D721Med (cell line): ENCODE data around the gene GTF2F2.

ENCODE experiments used
- DNase-seq: peaks from one replicate; pipeline ENCODE4 v3.0.0; 2011; ENCODE audit warnings: low spot score; ENCODE audit not compliant: insufficient read length
- FAIRE-seq: peaks from 2 replicates; lab custom pipeline; 2011; peaks lifted over from hg19 to GRCh38; lab: Jason Lieb, UNC
- CTCF ChIP-seq: IDR thresholded peaks from 2 replicates; pipeline ENCODE4 v1.5.1; 2012; ENCODE audit warnings: mild to moderate bottlenecking, control low read depth; ENCODE audit not compliant: insufficient read depth; ENCODE audit errors: missing control alignments

Gene GTF2F2

GRCh38 chr13:45199711-45200110 lies 79.4 kb downstream of the GTF2F2 start:
- DNase-seq (no peak), FAIRE-seq (no peak)
- no peak for TF ChIP-seq CTCF

GRCh38 chr13:45200701-45201232 lies 80.5 kb downstream of the GTF2F2 start, which contains the start of gene KCTD4:
Gene KCTD4 (minus strand): TSS chr13:45201045. CDS start chr13:45194567, 6,478 bp downstream.
- FAIRE-seq: no peak
- no peak for DNase-seq
- TF ChIP-seq CTCF: no peak

GRCh38 chr13:45205124-45205523 lies 84.8 kb downstream of the GTF2F2 start:
- FAIRE-seq: no peak

GRCh38 chr13:45206340-45206739 lies 86.0 kb downstream of the GTF2F2 start:
- no peak for FAIRE-seq
- TF ChIP-seq CTCF: no peak
- DNase-seq: no peak

More at GRCh38 chr13:45205124-45205523, 84.8 kb downstream of the GTF2F2 start:
- no peak for DNase-seq
- TF ChIP-seq CTCF: no peak

GRCh38 chr13:45207319-45207718 lies 87.0 kb downstream of the GTF2F2 start:
- no peak for FAIRE-seq
- no peak for DNase-seq
- TF ChIP-seq CTCF: no peak

- no peak for DNase-seq
- no peak for TF ChIP-seq CTCF
- no peak for FAIRE-seq
These were observed 87.8 kb downstream of the GTF2F2 start for GRCh38 chr13:45208132-45208531.

GRCh38 chr13:45209229-45209628 lies 88.9 kb downstream of the GTF2F2 start:
- no peak for TF ChIP-seq CTCF
- no peak for DNase-seq
- FAIRE-seq: peak; percentile 29
